GM23338 (cell line): ENCODE data around the gene CPSF4L. TPM values are rescaled to one million over a fixed set of nuclear protein-coding genes. Genes with fewer than 3 reads are reported as not detected.
A peak's percentile ranks its signal among the peaks of the same experiment; 100 is the strongest.

Experiments used
- ATAC-seq: fragments of 200-7000 bp; cut with Tn5 transposase; 3 replicates; pipeline ENCODE4 v1.9.1; 2020
- DNase-seq: peaks from one replicate; pipeline ENCODE4 v3.0.0-alpha.2; 2015; ENCODE audit warnings: low spot score
- H2AFZ ChIP-seq: fragments of 200-600 bp; sonication (generic); 2 replicates; pipeline ENCODE4 v1.8.0; 2016; ENCODE audit warnings: antibody characterized with exemption, mild to moderate bottlenecking, moderate library complexity
- H3F3A ChIP-seq: fragments of 200-600 bp; sonication (generic); replicated peaks from 2 replicates; pipeline ENCODE4 v1.8.0; 2017; ENCODE audit warnings: antibody characterized with exemption, mixed run types, low read depth
- H3K27ac ChIP-seq: fragments of 200-600 bp; sonication (generic); 2 replicates; pipeline ENCODE4 v1.6.1; 2016; ENCODE audit warnings: low read depth
- H3K27me3 ChIP-seq: fragments of 200-600 bp; sonication (generic); 2 replicates; pipeline ENCODE4 v1.8.0; 2016; ENCODE audit warnings: mild to moderate bottlenecking, mixed run types, moderate library complexity; ENCODE audit not compliant: insufficient read depth
- H3K36me3 ChIP-seq: fragments of 200-600 bp; sonication (generic); 2 replicates; pipeline ENCODE4 v1.8.0; 2016; ENCODE audit warnings: mild to moderate bottlenecking; ENCODE audit not compliant: insufficient read depth
- H3K4me1 ChIP-seq: fragments of 200-600 bp; sonication (generic); 2 replicates; pipeline ENCODE4 v1.8.0; 2016; ENCODE audit warnings: mild to moderate bottlenecking, moderate library complexity; ENCODE audit not compliant: insufficient read depth
- H3K4me2 ChIP-seq: fragments of 200-600 bp; sonication (generic); 2 replicates; pipeline ENCODE4 v1.7.1; 2017; ENCODE audit warnings: mixed run types
- H3K4me3 ChIP-seq: fragments of 200-600 bp; sonication (generic); 2 replicates; pipeline ENCODE4 v1.6.1; 2016; ENCODE audit warnings: mixed run types
- H3K79me2 ChIP-seq: fragments of 200-600 bp; sonication (generic); replicated peaks from 2 replicates; pipeline ENCODE4 v1.8.0; 2017; ENCODE audit warnings: mild to moderate bottlenecking; ENCODE audit not compliant: insufficient read depth
- H3K9me2 ChIP-seq: fragments of 200-600 bp; sonication (generic); 2 replicates; pipeline ENCODE4 v1.8.0; 2017; ENCODE audit not compliant: insufficient read depth
- H4K20me1 ChIP-seq: fragments of 200-600 bp; sonication (generic); replicated peaks from 2 replicates; pipeline ENCODE4 v1.8.0; 2017; ENCODE audit warnings: mild to moderate bottlenecking; ENCODE audit not compliant: insufficient read depth
- H3K27ac Mint-ChIP-seq: 2 replicates; pipeline ENCODE4 v1.8.0; 2020; ENCODE audit warnings: inconsistent platforms, mild to moderate bottlenecking, moderate library complexity, mixed read lengths
- H3K27me3 Mint-ChIP-seq: 3 replicates; pipeline ENCODE4 v1.8.0; 2022; ENCODE audit warnings: low read depth, mild to moderate bottlenecking, moderate library complexity, mixed read lengths, inconsistent platforms; ENCODE audit not compliant: insufficient read depth, poor library complexity
- H3K36me3 Mint-ChIP-seq: 3 replicates; pipeline ENCODE4 v1.8.0; 2021; ENCODE audit warnings: low read depth, mild to moderate bottlenecking, inconsistent platforms, moderate library complexity, mixed read lengths
- H3K4me1 Mint-ChIP-seq: 3 replicates; pipeline ENCODE4 v1.8.0; 2020; ENCODE audit warnings: mild to moderate bottlenecking, inconsistent platforms, mixed read lengths
- H3K4me3 Mint-ChIP-seq: 3 replicates; pipeline ENCODE4 v1.8.0; 2021; ENCODE audit warnings: moderate library complexity, mild to moderate bottlenecking, inconsistent platforms, mixed read lengths
- H3K9me3 Mint-ChIP-seq: 3 replicates; pipeline ENCODE4 v1.8.0; 2020; ENCODE audit warnings: moderate library complexity, mild to moderate bottlenecking, inconsistent platforms, mixed read lengths
- CREB1 ChIP-seq: fragments of 250-450 bp; sonication (Bioruptor Pico); IDR thresholded peaks from 2 replicates; pipeline ENCODE4 v1.5.0; 2020; ENCODE audit warnings: low read depth, mild to moderate bottlenecking, moderate library complexity
- CTCF ChIP-seq, 2 experiments: fragments of 200-600 bp in 1 of 2; sonication (generic) in 1 of 2; conservative IDR thresholded peaks; 2 replicates each; pipeline versions ENCODE4 v1.5.1 to v1.6.1; 2016 to 2017; ENCODE audit warnings: antibody characterized with exemption in 2 of 2, low read depth in 2 of 2, mild to moderate bottlenecking in 2 of 2, moderate library complexity in 1 of 2
- EZH2 ChIP-seq: fragments of 200-600 bp; sonication (generic); IDR thresholded peaks from one replicate; pipeline ENCODE4 v1.8.0; 2017; ENCODE audit warnings: antibody characterized with exemption, mild to moderate bottlenecking, low read depth; ENCODE audit not compliant: unreplicated experiment
- EZH2phosphoT487 ChIP-seq: fragments of 200-600 bp; sonication (generic); IDR thresholded peaks from one replicate; pipeline ENCODE4 v1.8.1; 2018; ENCODE audit warnings: antibody characterized with exemption; ENCODE audit not compliant: unreplicated experiment
- JUNB ChIP-seq: IDR thresholded peaks from one replicate; pipeline ENCODE4 v1.6.1; 2016; ENCODE audit warnings: antibody characterized with exemption; ENCODE audit not compliant: unreplicated experiment
- STAT1 ChIP-seq: IDR thresholded peaks from one replicate; pipeline ENCODE4 v1.6.1; 2016; ENCODE audit warnings: antibody characterized with exemption; ENCODE audit not compliant: unreplicated experiment
- ZNF114 ChIP-seq: fragments of 250-450 bp; sonication (Bioruptor Pico); IDR thresholded peaks from 2 replicates; pipeline ENCODE4 v1.5.0; 2020; ENCODE audit warnings: mild to moderate bottlenecking, moderate library complexity
- ZNF331 ChIP-seq: fragments of 250-450 bp; sonication (Bioruptor Pico); IDR thresholded peaks from 2 replicates; pipeline ENCODE4 v1.5.0; 2020; ENCODE audit warnings: low read depth, mild to moderate bottlenecking, moderate library complexity
- polyA plus RNA-seq: library from polyadenylated mRNA; unstranded; fragments of >200 nt; fragmentation: Nextera tagmentation; extraction: Ambion mirVana; gene quantifications from 2 replicates; pipeline ENCODE4 v1.2.1, GENCODE V29; 2016
- total RNA-seq: library from RNA; depleted of rRNA; stranded (reverse); fragments of >200 nt; shearing (Covaris generic); gene quantifications from 2 replicates; pipeline ENCODE4 v1.2.3, GENCODE V29; 2014
- TF ChIP-seq, protein P1 (sequence below): fragments of 250-450 bp; sonication (Bioruptor Pico); IDR thresholded peaks from 2 replicates; pipeline ENCODE4 v1.5.0; 2020; ENCODE audit warnings: mild to moderate bottlenecking, moderate library complexity
- TF ChIP-seq, protein P2 (sequence below): IDR thresholded peaks from one replicate; pipeline ENCODE4 v1.6.1; 2018; ENCODE audit warnings: antibody characterized with exemption; ENCODE audit not compliant: unreplicated experiment

CPSF4L gene
- total and polyA plus RNA-seq, 2 experiments from 2014 or later, result not detected

DNA sequence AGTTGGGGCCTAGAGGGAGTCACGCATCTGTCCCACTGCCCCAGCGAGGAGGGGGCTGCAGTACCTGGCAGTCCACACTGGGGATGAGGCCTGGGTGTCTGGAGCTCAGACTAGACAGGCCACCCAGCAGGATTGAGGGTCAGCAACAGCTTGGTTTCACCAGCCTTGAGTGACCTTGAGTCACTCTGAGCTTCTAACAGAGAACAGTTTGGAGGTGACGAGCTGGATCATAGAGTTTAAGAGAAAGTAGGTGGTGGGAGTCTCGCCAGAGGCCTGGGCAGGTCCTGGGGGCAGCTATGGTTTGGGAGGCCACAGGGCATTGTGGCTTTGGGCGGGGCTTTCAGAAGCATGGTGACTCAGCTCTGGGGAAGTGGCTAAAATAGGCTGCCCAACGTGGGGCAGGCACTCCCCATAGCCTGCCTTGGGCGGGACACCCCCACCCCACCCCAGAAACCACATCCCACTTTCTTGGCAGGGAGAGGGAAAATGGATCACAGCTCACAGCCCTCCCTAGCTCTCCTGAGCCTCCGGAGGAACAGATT lies 29.7 kb upstream of the CPSF4L start:
- H3K4me2 ChIP-seq, result no peak overlapping the region
- Mint-ChIP-seq H3K4me1 (peaks cover 26% of the 10 kb centered on the region), H3K4me3 (no peak overlapping the region), H3K36me3 (no peaks in the 10 kb centered on the region), H3K27me3 (peaks cover 11% of the 10 kb centered on the region), H3K27ac (peak overlapping the region; percentile 48; the same call in 1 of the 2 replicates), H3K9me3 (no peaks in the 10 kb centered on the region)
- no peaks in the 10 kb centered on the region; the same call in 1 of the 2 replicates for H4K20me1 ChIP-seq
- H3K4me3 ChIP-seq, result no peak overlapping the region
- H3K9me2 ChIP-seq, result no peaks in the 10 kb centered on the region
- DNase-seq (no peak), ATAC-seq (no peak)
- no peaks in the 10 kb centered on the region for H3K36me3 ChIP-seq
- H2AFZ ChIP-seq, result no peak overlapping the region
- H3K4me1 ChIP-seq, result no peaks in the 10 kb centered on the region
- no peak overlapping the region for H3K27ac ChIP-seq
- no peaks in the 10 kb centered on the region for H3K27me3 ChIP-seq
- H3K79me2 ChIP-seq, result peaks cover 7% of the 10 kb centered on the region; the same call in 1 of the 2 replicates
- H3F3A ChIP-seq, result no peaks in the 10 kb centered on the region
- TF ChIP-seq STAT1 (no peak), EZH2phosphoT487 (no peak), EZH2 (no peak), CREB1 (CRISPR knock-in tag) (no peak), ZNF114 (CRISPR knock-in tag) (no peak), ZNF331 (CRISPR knock-in tag) (no peak), CTCF (conservative IDR thresholded peaks at IDR 0.05; ENCODE audit: low read depth in 2 of 2) (no peak), JUNB (no peak)
- TF ChIP-seq, protein P1, sequence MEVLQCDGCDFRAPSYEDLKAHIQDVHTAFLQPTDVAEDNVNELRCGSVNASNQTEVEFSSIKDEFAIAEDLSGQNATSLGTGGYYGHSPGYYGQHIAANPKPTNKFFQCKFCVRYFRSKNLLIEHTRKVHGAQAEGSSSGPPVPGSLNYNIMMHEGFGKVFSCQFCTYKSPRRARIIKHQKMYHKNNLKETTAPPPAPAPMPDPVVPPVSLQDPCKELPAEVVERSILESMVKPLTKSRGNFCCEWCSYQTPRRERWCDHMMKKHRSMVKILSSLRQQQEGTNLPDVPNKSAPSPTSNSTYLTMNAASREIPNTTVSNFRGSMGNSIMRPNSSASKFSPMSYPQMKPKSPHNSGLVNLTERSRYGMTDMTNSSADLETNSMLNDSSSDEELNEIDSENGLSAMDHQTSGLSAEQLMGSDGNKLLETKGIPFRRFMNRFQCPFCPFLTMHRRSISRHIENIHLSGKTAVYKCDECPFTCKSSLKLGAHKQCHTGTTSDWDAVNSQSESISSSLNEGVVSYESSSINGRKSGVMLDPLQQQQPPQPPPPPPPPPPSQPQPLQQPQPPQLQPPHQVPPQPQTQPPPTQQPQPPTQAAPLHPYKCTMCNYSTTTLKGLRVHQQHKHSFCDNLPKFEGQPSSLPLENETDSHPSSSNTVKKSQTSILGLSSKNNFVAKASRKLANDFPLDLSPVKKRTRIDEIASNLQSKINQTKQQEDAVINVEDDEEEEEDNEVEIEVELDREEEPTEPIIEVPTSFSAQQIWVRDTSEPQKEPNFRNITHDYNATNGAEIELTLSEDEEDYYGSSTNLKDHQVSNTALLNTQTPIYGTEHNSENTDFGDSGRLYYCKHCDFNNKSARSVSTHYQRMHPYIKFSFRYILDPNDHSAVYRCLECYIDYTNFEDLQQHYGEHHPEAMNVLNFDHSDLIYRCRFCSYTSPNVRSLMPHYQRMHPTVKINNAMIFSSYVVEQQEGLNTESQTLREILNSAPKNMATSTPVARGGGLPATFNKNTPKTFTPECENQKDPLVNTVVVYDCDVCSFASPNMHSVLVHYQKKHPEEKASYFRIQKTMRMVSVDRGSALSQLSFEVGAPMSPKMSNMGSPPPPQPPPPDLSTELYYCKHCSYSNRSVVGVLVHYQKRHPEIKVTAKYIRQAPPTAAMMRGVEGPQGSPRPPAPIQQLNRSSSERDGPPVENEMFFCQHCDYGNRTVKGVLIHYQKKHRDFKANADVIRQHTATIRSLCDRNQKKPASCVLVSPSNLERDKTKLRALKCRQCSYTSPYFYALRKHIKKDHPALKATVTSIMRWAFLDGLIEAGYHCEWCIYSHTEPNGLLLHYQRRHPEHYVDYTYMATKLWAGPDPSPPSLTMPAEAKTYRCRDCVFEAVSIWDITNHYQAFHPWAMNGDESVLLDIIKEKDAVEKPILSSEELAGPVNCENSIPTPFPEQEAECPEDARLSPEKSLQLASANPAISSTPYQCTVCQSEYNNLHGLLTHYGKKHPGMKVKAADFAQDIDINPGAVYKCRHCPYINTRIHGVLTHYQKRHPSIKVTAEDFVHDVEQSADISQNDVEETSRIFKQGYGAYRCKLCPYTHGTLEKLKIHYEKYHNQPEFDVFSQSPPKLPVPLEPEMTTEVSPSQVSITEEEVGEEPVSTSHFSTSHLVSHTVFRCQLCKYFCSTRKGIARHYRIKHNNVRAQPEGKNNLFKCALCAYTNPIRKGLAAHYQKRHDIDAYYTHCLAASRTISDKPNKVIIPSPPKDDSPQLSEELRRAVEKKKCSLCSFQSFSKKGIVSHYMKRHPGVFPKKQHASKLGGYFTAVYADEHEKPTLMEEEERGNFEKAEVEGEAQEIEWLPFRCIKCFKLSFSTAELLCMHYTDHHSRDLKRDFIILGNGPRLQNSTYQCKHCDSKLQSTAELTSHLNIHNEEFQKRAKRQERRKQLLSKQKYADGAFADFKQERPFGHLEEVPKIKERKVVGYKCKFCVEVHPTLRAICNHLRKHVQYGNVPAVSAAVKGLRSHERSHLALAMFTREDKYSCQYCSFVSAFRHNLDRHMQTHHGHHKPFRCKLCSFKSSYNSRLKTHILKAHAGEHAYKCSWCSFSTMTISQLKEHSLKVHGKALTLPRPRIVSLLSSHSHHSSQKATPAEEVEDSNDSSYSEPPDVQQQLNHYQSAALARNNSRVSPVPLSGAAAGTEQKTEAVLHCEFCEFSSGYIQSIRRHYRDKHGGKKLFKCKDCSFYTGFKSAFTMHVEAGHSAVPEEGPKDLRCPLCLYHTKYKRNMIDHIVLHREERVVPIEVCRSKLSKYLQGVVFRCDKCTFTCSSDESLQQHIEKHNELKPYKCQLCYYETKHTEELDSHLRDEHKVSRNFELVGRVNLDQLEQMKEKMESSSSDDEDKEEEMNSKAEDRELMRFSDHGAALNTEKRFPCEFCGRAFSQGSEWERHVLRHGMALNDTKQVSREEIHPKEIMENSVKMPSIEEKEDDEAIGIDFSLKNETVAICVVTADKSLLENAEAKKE (CRISPR knock-in tag), result no peak
- TF ChIP-seq, protein P2, sequence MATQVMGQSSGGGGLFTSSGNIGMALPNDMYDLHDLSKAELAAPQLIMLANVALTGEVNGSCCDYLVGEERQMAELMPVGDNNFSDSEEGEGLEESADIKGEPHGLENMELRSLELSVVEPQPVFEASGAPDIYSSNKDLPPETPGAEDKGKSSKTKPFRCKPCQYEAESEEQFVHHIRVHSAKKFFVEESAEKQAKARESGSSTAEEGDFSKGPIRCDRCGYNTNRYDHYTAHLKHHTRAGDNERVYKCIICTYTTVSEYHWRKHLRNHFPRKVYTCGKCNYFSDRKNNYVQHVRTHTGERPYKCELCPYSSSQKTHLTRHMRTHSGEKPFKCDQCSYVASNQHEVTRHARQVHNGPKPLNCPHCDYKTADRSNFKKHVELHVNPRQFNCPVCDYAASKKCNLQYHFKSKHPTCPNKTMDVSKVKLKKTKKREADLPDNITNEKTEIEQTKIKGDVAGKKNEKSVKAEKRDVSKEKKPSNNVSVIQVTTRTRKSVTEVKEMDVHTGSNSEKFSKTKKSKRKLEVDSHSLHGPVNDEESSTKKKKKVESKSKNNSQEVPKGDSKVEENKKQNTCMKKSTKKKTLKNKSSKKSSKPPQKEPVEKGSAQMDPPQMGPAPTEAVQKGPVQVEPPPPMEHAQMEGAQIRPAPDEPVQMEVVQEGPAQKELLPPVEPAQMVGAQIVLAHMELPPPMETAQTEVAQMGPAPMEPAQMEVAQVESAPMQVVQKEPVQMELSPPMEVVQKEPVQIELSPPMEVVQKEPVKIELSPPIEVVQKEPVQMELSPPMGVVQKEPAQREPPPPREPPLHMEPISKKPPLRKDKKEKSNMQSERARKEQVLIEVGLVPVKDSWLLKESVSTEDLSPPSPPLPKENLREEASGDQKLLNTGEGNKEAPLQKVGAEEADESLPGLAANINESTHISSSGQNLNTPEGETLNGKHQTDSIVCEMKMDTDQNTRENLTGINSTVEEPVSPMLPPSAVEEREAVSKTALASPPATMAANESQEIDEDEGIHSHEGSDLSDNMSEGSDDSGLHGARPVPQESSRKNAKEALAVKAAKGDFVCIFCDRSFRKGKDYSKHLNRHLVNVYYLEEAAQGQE, result no peak
